D721Med (cell line): ENCODE data around the gene ETV2.
"Not testable (repeated sequence)": the region's sequence is repeated elsewhere in the genome, so short reads cannot be mapped to it uniquely, and the experiment has no call there.

Source experiments
- DNase-seq: peaks from one replicate; pipeline ENCODE4 v3.0.0; 2011; ENCODE audit warnings: low spot score; ENCODE audit not compliant: insufficient read length
- FAIRE-seq: peaks from 2 replicates; lab custom pipeline; 2011; peaks lifted over from hg19 to GRCh38; lab: Jason Lieb, UNC
- TF ChIP-seq, protein P1 (sequence below): IDR thresholded peaks from 2 replicates; pipeline ENCODE4 v1.5.1; 2012; ENCODE audit warnings: mild to moderate bottlenecking, control low read depth; ENCODE audit not compliant: insufficient read depth; ENCODE audit errors: missing control alignments

ETV2 gene

DNA sequence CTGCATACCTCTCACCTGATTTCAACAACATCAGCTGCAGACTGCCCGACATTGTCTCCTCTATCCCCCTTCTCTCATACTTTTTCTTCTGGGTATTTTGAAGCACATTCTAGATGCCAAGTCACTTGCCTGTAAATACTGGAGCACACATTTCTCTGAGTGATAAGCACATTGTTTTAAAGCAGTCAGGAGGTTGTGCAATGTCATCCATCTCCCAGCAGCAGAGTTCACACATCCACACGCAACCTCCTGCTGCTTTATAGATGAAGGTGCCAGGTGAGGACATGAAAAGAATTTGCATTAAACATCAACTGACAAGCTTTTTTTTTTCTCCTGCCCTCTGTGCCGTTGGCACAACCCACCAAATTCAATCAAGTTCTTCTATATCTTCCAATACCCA lies 30.3 kb downstream of the ETV2 start:
- DNase-seq (no peak), FAIRE-seq (no peak)
- TF ChIP-seq, protein P1, sequence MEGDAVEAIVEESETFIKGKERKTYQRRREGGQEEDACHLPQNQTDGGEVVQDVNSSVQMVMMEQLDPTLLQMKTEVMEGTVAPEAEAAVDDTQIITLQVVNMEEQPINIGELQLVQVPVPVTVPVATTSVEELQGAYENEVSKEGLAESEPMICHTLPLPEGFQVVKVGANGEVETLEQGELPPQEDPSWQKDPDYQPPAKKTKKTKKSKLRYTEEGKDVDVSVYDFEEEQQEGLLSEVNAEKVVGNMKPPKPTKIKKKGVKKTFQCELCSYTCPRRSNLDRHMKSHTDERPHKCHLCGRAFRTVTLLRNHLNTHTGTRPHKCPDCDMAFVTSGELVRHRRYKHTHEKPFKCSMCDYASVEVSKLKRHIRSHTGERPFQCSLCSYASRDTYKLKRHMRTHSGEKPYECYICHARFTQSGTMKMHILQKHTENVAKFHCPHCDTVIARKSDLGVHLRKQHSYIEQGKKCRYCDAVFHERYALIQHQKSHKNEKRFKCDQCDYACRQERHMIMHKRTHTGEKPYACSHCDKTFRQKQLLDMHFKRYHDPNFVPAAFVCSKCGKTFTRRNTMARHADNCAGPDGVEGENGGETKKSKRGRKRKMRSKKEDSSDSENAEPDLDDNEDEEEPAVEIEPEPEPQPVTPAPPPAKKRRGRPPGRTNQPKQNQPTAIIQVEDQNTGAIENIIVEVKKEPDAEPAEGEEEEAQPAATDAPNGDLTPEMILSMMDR = no peak

DNA sequence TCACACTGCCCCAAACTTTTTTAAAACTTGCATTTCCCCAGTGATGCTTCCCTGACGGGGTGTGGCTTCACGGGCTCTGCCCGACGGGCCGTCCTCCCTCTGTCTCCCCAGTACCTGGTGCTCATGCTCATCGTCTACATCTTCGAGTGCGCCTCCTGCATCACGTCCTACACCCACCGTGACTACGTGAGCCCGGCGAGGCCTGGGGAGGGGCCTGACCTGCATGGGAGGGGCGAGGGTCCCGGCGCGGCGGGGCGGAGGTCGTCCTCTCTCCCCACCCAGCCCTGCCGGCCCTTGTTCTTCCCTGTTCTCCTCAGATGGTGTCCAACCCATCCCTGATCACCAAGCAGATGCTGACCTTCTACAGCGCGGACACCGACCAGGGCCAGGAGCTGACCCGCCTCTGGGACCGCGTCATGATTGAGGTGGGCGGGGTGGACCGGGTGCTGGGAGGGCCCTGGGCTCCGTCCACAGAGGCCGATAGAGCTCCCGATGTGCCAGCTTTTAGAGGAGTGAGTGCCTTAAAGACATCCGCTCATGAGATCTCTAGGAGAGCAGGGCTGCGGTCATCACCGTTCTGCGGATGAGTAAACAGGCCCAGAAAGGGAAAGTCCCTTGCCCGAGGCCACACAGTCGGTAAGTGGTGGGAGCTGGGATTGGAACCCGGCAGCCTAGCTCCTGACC lies 31.7 kb downstream of the ETV2 start:
- TF ChIP-seq, protein P1 = no peak
- DNase-seq (peak; percentile 69), FAIRE-seq (no peak)

DNA sequence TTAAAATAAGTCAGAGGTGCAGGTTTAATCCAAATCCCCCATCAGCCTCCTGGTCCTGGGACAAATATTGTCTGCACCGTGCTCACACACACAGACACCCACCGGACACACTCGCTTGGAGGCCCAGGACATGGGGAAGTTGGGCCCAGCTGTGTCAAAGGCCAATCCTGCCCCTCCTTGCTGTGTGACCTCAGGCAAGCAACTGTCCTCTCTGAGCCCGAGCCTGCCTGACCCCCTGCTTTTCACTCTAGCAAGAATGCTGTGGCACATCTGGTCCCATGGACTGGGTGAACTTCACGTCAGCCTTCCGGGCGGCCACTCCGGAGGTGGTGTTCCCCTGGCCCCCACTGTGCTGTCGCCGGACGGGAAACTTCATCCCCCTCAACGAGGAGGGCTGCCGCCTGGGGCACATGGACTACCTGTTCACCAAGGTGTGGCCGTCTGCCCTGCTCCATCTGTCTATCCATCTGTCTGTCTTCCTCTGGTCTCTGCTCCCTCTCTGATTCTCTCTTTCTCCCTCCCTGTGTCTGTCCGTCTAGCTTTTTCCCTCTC lies 34.1 kb downstream of the ETV2 start:
- no peak for DNase-seq
- no peak for FAIRE-seq
- TF ChIP-seq, protein P1 = no peak

DNA sequence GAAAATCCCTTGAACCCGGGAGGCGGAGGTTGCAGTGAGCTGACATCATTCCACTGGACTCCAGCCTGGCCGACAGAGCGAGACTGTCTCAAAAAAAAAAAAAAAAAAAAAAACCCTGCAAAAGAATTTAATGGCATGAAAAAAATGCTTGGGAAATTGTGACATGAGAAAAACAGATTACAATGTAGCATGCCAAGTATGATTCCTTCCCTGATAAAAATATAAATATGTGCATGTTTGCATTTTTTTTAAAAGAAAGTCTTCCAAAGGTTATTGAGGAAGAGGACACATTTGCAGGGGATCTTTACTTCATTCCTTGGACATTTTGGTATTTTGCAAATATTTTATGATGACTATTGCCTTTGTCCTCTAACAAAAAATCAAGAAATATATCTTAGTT lies 48.3 kb downstream of the ETV2 start:
- DNase-seq = no peak
- no peak for FAIRE-seq
- TF ChIP-seq, protein P1 = no peak

DNA sequence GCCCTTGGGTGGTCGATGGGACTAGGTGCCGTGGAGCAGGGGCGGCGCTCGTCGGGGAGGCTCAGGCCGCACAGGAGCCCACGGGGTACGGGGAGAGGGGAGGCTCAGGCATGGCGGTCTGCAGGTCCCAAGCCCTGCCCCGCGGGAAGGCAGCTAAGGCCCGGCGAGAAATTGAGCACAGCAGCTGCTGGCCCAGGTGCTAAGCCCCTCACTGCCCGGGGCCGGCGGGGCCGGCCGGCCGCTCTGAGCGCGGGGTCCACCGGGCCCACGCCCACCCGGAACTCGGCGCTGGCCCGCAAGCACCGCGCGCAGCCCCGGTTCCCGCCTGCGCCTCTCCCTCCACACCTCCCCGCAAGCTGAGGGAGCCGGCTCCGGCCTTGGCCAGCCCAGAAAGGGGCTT lies 49.6 kb downstream of the ETV2 start:
- FAIRE-seq, DNase-seq: not testable (repeated sequence)

DNA sequence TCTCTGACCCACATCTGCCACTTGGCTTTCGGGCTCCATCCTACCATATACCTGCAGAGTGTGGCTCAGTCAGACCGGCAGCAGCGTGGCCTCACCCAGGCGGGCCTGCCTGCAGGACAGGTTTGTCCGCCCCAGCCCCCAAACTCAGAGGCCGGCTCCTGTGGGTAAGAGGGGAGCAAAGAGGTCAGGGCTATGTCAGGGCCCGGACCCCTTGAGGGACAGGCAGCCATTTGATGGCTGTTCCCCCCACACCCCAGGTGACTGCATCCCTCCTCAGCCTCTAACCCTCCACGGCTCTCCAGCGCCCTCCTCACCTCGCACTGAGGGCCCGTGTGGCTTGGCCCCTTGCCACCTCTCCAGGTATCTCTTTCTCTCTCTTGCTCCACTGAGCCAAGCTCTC lies 50.5 kb downstream of the ETV2 start:
- FAIRE-seq = no peak
- TF ChIP-seq, protein P1 = no peak

DNA sequence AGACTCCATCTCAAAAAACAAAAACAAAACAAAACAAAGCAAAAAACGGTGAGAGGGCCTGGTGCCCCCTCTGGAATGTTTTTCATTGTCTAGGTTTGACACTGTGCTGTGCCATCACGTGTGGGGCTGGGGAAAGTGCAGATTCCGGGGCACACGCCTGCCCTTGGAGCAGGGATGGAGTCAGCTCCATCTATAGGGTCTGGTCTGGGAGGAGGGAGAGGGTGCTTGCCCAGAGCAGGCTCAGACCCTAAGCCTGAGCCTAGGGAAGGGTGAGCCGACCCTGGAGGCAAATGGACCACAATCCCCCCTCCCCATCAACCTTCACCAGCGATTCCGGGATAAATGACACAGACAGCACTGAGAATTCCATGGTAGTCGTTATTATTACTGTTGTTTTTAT lies 51.9 kb downstream of the ETV2 start:
- TF ChIP-seq, protein P1 = no peak
- FAIRE-seq (no peak), DNase-seq (no peak)

More for the DNA sequence above, 50.5 kb downstream of the ETV2 start:
- DNase-seq = no peak
